Right atrium auricular region (tissue), 2 donors: ENCODE measurements around the gene SLC25A22. TPM values are rescaled to one million over a fixed set of nuclear protein-coding genes. Genes with fewer than 3 reads are reported as not detected.

Source experiments
- DNase-seq: peaks from one replicate; pipeline ENCODE4 v3.0.0-alpha.2; 2019; ENCODE audit warnings: low spot score
- H3K27ac ChIP-seq, 2 donors: fragments of 200-600 bp; sonication (generic); 1 replicate in 1 of 2; 2 replicates in 1 of 2; pipeline ENCODE4 v1.5.1; 2016 to 2019
- H3K27me3 ChIP-seq, 2 donors: fragments of 200-600 bp; sonication (generic); one replicate each; pipeline versions ENCODE4 v1.5.1 to v1.6.0; 2017 to 2019
- H3K36me3 ChIP-seq: fragments of 200-600 bp; sonication (generic); one replicate; pipeline ENCODE4 v1.5.1; 2016
- H3K4me1 ChIP-seq, 2 donors: fragments of 200-600 bp; sonication (generic); one replicate each; pipeline versions ENCODE4 v1.5.1 to v1.6.0; 2017 to 2019
- H3K4me3 ChIP-seq, 2 donors: fragments of 200-600 bp; sonication (generic); 1 replicate in 1 of 2; 2 replicates in 1 of 2; pipeline ENCODE4 v1.5.1; 2017 to 2019; ENCODE audit warnings: mild to moderate bottlenecking in 1 of 2, moderate library complexity in 1 of 2
- H3K9me3 ChIP-seq, 2 donors: fragments of 200-600 bp; sonication (generic); one replicate each; pipeline ENCODE4 v1.5.1; 2019
- total RNA-seq, 2 donors: library from RNA; depleted of rRNA; stranded (reverse); fragments of >200 nt; gene quantifications; one replicate each; pipeline ENCODE4 v1.1.0, GENCODE V29; 2016
- TF ChIP-seq, protein P1 (sequence below), 2 donors: fragments of 200-600 bp; sonication (generic); IDR thresholded peaks; one replicate each; pipeline ENCODE4 v1.5.1; 2019; ENCODE audit warnings: antibody characterized with exemption in 2 of 2

SLC25A22 gene
- total RNA-seq, 2 donors from 2014 or later: 2.7 to 5.6 TPM

DNA sequence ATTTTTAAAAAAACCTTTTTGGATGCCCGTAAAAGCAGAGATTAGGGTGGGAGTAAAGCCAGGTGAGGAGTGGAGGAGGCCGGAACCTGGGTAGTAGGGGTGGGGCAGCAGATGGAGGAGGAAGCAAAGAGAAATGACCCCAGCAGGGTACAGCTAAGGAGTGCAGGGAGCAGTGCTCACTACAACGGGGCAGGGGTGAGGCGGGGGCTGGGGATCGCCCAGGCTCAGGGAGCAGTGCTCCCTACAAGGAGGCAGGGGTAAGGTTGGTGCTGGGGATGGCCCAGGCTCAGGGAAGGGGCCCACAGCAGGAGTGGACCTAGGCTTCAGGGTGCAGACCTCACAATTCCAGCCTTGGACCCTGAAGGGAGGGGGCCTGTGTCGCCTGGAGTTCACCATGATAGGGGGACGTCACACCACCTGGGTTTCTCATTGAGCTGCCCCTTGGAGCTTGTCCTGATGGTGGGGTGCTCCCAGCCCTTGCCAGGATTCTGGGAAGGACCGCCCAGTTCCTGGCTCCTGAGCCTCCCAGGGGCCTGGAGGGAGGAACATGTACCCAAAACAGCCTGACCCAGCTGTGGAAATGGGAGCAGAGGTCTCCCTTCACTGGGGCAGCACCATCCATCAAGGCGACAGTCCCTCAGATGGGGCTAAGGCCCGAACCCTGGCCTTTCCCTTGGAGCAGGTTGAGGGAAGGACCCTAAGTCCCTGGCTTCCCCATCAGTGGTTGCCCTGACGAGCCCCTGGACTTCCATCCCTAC is 17.8 kb upstream of the SLC25A22 start:
- no peak overlapping the region for H3K4me3 ChIP-seq
- DNase-seq: no peak
- no peaks in the 10 kb centered on the region for H3K27me3 ChIP-seq
- peaks cover 30% of the 10 kb centered on the region for H3K36me3 ChIP-seq
- H3K27ac ChIP-seq: no peak overlapping the region
- H3K4me1 ChIP-seq: peaks cover 0 to 28% of the 10 kb centered on the region in 2 donors
- H3K9me3 ChIP-seq: no peaks in the 10 kb centered on the region
- TF ChIP-seq, protein P1, sequence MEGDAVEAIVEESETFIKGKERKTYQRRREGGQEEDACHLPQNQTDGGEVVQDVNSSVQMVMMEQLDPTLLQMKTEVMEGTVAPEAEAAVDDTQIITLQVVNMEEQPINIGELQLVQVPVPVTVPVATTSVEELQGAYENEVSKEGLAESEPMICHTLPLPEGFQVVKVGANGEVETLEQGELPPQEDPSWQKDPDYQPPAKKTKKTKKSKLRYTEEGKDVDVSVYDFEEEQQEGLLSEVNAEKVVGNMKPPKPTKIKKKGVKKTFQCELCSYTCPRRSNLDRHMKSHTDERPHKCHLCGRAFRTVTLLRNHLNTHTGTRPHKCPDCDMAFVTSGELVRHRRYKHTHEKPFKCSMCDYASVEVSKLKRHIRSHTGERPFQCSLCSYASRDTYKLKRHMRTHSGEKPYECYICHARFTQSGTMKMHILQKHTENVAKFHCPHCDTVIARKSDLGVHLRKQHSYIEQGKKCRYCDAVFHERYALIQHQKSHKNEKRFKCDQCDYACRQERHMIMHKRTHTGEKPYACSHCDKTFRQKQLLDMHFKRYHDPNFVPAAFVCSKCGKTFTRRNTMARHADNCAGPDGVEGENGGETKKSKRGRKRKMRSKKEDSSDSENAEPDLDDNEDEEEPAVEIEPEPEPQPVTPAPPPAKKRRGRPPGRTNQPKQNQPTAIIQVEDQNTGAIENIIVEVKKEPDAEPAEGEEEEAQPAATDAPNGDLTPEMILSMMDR (IDR thresholded peaks at IDR 0.05): no peak

DNA sequence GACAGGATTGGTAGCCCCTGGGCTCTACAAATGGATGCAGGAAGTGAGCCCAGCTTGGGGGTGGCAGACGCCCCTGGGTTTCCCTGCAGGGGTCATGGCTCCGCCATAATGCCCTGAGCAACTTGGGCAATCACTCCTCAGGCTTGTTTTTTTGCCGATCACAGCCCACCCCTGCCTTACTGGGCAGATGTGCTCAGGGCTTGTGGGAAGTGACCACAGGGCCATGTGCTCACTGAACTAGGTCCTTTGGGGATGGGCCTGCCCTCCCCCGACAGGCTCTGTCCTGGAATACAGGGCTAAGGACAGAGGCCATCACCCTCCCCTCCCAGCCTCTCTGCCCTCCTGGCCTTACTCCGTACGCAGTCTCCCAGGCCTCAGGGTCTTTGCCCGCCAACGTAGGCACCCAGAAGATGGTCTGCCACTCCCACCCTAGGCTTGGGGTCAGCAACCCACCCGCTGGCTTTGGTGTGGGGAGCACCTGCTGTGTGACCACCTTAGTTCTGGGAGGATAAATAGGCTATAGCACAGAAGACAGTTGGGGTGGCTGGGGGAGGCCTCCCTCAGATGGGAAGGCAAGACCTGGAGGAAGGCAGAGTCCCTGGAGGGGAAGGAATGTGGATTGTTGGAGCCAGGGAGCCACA is 15.5 kb upstream of the SLC25A22 start:
- TF ChIP-seq, protein P1 (IDR thresholded peaks at IDR 0.05): no peak
- H3K27ac ChIP-seq: no peak overlapping the region
- no peaks in the 10 kb centered on the region for H3K27me3 ChIP-seq
- H3K9me3 ChIP-seq: no peaks in the 10 kb centered on the region
- no peak for DNase-seq
- no peak overlapping the region for H3K4me3 ChIP-seq
- H3K36me3 ChIP-seq: peaks cover 30% of the 10 kb centered on the region
- peaks cover 0 to 27% of the 10 kb centered on the region in 2 donors for H3K4me1 ChIP-seq

DNA sequence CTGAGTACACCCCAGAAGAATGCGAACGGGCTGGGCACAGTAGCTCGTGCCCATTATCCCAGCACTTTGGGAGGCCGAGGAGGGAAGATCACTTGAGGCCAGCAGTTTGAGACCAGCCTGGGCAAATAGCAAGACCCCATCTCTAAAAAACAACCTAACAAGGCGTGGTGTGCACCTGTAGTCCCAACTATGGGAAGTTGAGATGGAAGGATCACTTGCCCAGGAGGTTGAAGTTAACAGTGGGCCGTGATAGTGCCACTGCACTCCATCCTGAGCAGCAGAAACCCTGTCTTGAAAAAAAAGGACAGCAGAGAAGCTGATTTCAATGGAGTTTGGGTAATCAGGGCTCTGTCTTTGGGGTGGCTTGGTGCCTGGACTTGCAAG is 15.0 kb upstream of the SLC25A22 start:
- Histone ChIP-seq H3K4me1 (peaks cover 0 to 29% of the 10 kb centered on the region in 2 donors), H3K36me3 (peaks cover 30% of the 10 kb centered on the region), H3K27me3 (no peaks in the 10 kb centered on the region), H3K4me3 (no peak overlapping the region), H3K9me3 (no peaks in the 10 kb centered on the region), H3K27ac (no peak overlapping the region)
- TF ChIP-seq, protein P1 (IDR thresholded peaks at IDR 0.05): no peak
- DNase-seq: no peak

DNA sequence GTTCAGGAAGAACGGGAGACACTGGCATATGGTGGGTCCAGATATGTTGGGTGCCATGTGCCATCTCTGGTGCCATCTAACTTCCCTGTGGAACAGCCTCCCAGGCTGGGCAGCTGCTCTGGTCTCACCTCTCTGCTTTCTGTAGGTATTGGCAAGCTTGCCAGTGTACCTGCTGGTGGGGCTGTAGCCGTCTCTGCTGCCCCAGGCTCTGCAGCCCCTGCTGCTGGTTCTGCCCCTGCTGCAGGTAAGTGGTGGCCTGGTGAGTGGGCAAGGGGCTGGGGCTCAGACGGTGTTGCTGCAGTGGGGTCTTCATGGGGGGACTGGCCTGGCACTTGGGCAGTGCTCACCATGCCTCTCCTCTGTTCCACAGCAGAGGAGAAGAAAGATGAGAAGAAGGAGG is 14.3 kb upstream of the SLC25A22 start:
- Histone ChIP-seq H3K4me1 (peaks cover 0 to 32% of the 10 kb centered on the region in 2 donors), H3K4me3 (no peak overlapping the region), H3K36me3 (peaks cover 30% of the 10 kb centered on the region), H3K9me3 (no peaks in the 10 kb centered on the region), H3K27me3 (no peaks in the 10 kb centered on the region), H3K27ac (no peak overlapping the region)
- TF ChIP-seq, protein P1 (IDR thresholded peaks at IDR 0.05): no peak
- no peak for DNase-seq

DNA sequence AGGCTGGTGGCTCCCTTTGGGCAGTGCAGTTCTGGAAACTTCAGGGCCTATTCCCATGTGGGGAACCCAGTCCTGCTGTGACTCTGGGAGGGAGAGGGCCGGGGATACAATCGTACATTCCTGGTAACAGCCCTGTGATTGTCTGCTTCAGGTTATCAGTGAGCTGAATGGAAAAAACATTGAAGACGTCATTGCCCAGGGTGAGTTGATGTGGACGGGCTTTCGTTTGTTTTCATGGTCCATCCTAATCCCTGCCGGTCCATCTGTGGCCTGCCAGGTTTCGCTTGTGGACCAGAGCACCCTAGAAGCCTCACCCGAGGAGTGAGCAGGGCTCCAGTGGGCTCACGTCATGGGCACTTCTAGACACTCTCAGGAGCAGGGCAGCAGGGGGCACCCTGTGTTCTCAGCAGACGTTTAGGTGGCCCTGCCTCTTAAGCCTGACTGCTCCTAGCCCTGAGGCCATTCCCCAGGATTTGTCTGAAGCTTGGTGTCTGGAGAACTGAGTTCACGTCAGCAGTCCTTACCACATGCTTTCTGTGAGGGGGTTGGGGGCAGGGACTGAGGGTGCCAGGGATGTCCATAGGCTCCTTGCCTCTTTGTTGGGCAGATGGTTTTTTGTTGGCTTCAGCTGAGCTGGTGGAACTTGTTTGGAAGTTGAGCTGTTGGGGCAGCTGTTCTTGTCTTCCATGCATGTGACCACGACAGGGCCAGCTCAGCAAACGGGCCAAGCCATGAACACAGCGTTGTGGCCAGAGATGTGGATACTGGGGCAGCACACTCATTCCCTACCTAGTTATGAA is 13.6 kb upstream of the SLC25A22 start:
- H3K9me3 ChIP-seq: no peaks in the 10 kb centered on the region
- peaks cover 30% of the 10 kb centered on the region for H3K36me3 ChIP-seq
- H3K27ac ChIP-seq: no peak overlapping the region
- no peak for DNase-seq
- H3K4me3 ChIP-seq: no peak overlapping the region
- H3K27me3 ChIP-seq: no peaks in the 10 kb centered on the region
- H3K4me1 ChIP-seq: peaks cover 0 to 32% of the 10 kb centered on the region in 2 donors
- TF ChIP-seq, protein P1 (IDR thresholded peaks at IDR 0.05): no peak
